SK-N-SH (cell line): ENCODE results near the gene AEBP1. TPM values are rescaled to one million over a fixed set of nuclear protein-coding genes. Genes with fewer than 3 reads are reported as not detected.

ENCODE experiments used
- CTCF ChIA-PET: fragments of 300-600, 350-600 bp; formaldehyde crosslinking; extraction: SDS; loops from one replicate; lab custom pipeline; 2021; lab: Yijun Ruan, JAX
- POLR2A ChIA-PET: fragments of 350-600 bp; sonication (Branson Sonifier 250); formaldehyde crosslinking; extraction: SDS; loops from one replicate; lab custom pipeline; 2020; ENCODE audit warnings: antibody characterized with exemption, inconsistent platforms; lab: Yijun Ruan, JAX
- DNase-seq: peaks from one replicate; pipeline ENCODE4 v3.0.0; 2012
- H2AFZ ChIP-seq: fragments of 200-600 bp; sonication (generic); 2 replicates; pipeline ENCODE4 v1.8.1; 2016; ENCODE audit warnings: antibody characterized with exemption, mild to moderate bottlenecking, low read depth
- H3F3A ChIP-seq: fragments of 200-600 bp; sonication (generic); replicated peaks from 2 replicates; pipeline ENCODE3; 2016; ENCODE audit warnings: antibody characterized with exemption, mild to moderate bottlenecking; ENCODE audit not compliant: insufficient read depth
- H3K27ac ChIP-seq, 2 experiments: fragments of 200-500 bp in 1 of 2; fragments of 200-600 bp in 1 of 2; sonication (Bioruptor generic) in 1 of 2; sonication (generic), shearing (Covaris generic) in 1 of 2; 2 replicates each; pipeline versions ENCODE4 v1.5.1 to v1.6.1; 2014 to 2016; ENCODE audit warnings: low read depth in 2 of 2, inconsistent platforms in 1 of 2, low read length in 1 of 2, mild to moderate bottlenecking in 1 of 2, mixed read lengths in 1 of 2
- H3K27me3 ChIP-seq: fragments of 200-600 bp; sonication (generic), shearing (Covaris generic); 2 replicates; pipeline ENCODE4 v1.6.1; 2016; ENCODE audit warnings: mixed run types; ENCODE audit not compliant: insufficient read depth
- H3K36me3 ChIP-seq, 2 experiments: fragments of 200-500 bp in 1 of 2; fragments of 200-600 bp in 1 of 2; sonication (Bioruptor generic) in 1 of 2; sonication (generic) in 1 of 2; replicated peaks in 1 of 2; 2 replicates each; pipeline versions ENCODE3 to v1.5.1; 2014 to 2016; ENCODE audit warnings: low read length in 1 of 2, mild to moderate bottlenecking in 1 of 2; ENCODE audit not compliant: insufficient read depth in 2 of 2, control insufficient read depth in 1 of 2
- H3K4me1 ChIP-seq, 2 experiments: fragments of 200-500 bp in 1 of 2; fragments of 200-600 bp in 1 of 2; sonication (Bioruptor generic) in 1 of 2; sonication (generic), shearing (Covaris generic) in 1 of 2; 2 replicates each; pipeline versions ENCODE4 v1.5.1 to v1.6.1; 2014 to 2016; ENCODE audit warnings: low read depth in 1 of 2, low read length in 1 of 2, mixed run types in 1 of 2; ENCODE audit not compliant: insufficient read depth in 2 of 2, control insufficient read depth in 1 of 2
- H3K4me2 ChIP-seq: fragments of 200-600 bp; sonication (generic), shearing (Covaris generic); 2 replicates; pipeline ENCODE4 v1.6.1; 2017; ENCODE audit warnings: mixed run types
- H3K4me3 ChIP-seq, 2 experiments: fragments of 200-500 bp in 1 of 2; fragments of 200-600 bp in 1 of 2; sonication (Bioruptor generic) in 1 of 2; sonication (generic), shearing (Covaris generic) in 1 of 2; 2 replicates each; pipeline versions ENCODE4 v1.5.1 to v1.8.1; 2014 to 2016; ENCODE audit warnings: low read depth in 2 of 2, inconsistent platforms in 1 of 2, low read length in 1 of 2, mild to moderate bottlenecking in 1 of 2, mixed read lengths in 1 of 2, moderate library complexity in 1 of 2
- H3K79me2 ChIP-seq: fragments of 200-600 bp; sonication (generic); 2 replicates; pipeline ENCODE4 v1.8.1; 2017; ENCODE audit warnings: mild to moderate bottlenecking; ENCODE audit not compliant: insufficient read depth
- H3K9ac ChIP-seq: fragments of 200-600 bp; sonication (generic); 2 replicates; pipeline ENCODE4 v1.6.1; 2017; ENCODE audit warnings: mixed run types
- H3K9me2 ChIP-seq: fragments of 200-600 bp; sonication (generic); 2 replicates; pipeline ENCODE4 v1.6.1; 2017; ENCODE audit warnings: mixed run types
- H3K9me3 ChIP-seq: fragments of 200-600 bp; sonication (generic); 2 replicates; pipeline ENCODE4 v1.6.1; 2017; ENCODE audit warnings: mixed run types, mild to moderate bottlenecking, moderate library complexity
- H4K20me1 ChIP-seq: fragments of 200-600 bp; sonication (generic); 2 replicates; pipeline ENCODE4 v1.6.1; 2017; ENCODE audit warnings: mild to moderate bottlenecking, mixed run types; ENCODE audit not compliant: insufficient read depth
- CTCF ChIP-seq: fragments of 200-600 bp; sonication (generic); IDR thresholded peaks from 2 replicates; pipeline ENCODE4 v1.6.1; 2017; ENCODE audit warnings: antibody characterized with exemption, mild to moderate bottlenecking, moderate library complexity
- ELF1 ChIP-seq: IDR thresholded peaks from 2 replicates; pipeline ENCODE4 v1.4.0; 2012
- MEF2A ChIP-seq: IDR thresholded peaks from 2 replicates; pipeline ENCODE4 v1.4.0; 2012; ENCODE audit warnings: low read depth, borderline replicate concordance
- MXI1 ChIP-seq: IDR thresholded peaks from 2 replicates; pipeline ENCODE4 v1.6.1; 2012; ENCODE audit warnings: mild to moderate bottlenecking, low read depth, low read length, improper control_type of control experiment
- PBX3 ChIP-seq: IDR thresholded peaks from 2 replicates; pipeline ENCODE4; 2012
- REST ChIP-seq: IDR thresholded peaks from 2 replicates; pipeline ENCODE4 v1.6.1; 2012; ENCODE audit warnings: mild to moderate bottlenecking, low read depth, low read length, moderate library complexity
- RFX5 ChIP-seq: IDR thresholded peaks from 2 replicates; pipeline ENCODE4 v1.6.1; 2012; ENCODE audit warnings: mild to moderate bottlenecking, improper control_type of control experiment, low read length
- SIN3A ChIP-seq: IDR thresholded peaks from 2 replicates; pipeline ENCODE4 v1.6.1; 2012; ENCODE audit warnings: low read depth, mild to moderate bottlenecking, low read length, moderate library complexity, borderline replicate concordance
- TCF12 ChIP-seq: IDR thresholded peaks from 2 replicates; pipeline ENCODE4 v1.4.0; 2012
- USF1 ChIP-seq: IDR thresholded peaks from 2 replicates; pipeline ENCODE4 v1.4.0; 2012; ENCODE audit warnings: low read depth, borderline replicate concordance
- WGBS: methylation state at CpG from one replicate; pipeline ENCODE4 v1.1.6; 2017; ENCODE audit warnings: low lambda C conversion rate; 5-methylcytosine and 5-hydroxymethylcytosine counted together
- polyA plus RNA-seq, 3 experiments: library from polyadenylated mRNA; depleted of rRNA; stranded (reverse); fragments of >200 nt; gene quantifications; 2 replicates each; pipeline ENCODE4 v1.2.3, GENCODE V29; 2012

AEBP1 gene
- polyA plus RNA-seq, 1 of the 3 experiments (the other 2 are of a cell fraction): 105 TPM

GRCh38 chr7:44099669-44100068, 4.5 kb upstream of the AEBP1 start (continued):
- TF ChIP-seq REST (no peak), MXI1 (no peak), SIN3A (no peak), RFX5 (no peak), MEF2A (no peak), ELF1 (no peak), PBX3 (no peak)

GRCh38 chr7:44100458-44101302, 3.5 kb upstream of the AEBP1 start:
- no peaks in the 10 kb centered on the region for H3K36me3 ChIP-seq
- peaks cover 15% of the 10 kb centered on the region for H3K79me2 ChIP-seq
- 65% methylated on average over 9 of the region's 10 CpGs for WGBS
- no peak overlapping the region for H3K4me2 ChIP-seq
- no peaks in the 10 kb centered on the region for H4K20me1 ChIP-seq
- no peaks in the 10 kb centered on the region for H3K9me3 ChIP-seq
- H2AFZ ChIP-seq: peak overlapping the region; percentile 96
- no peak overlapping the region for H3K4me3 ChIP-seq
- TF ChIP-seq CTCF (no peak), USF1 (peak; percentile 49; the same call in 1 of the 2 replicates), TCF12 (peak; percentile 30; the same call in 1 of the 2 replicates)
- no peaks in the 10 kb centered on the region for H3K27me3 ChIP-seq
- H3K9ac ChIP-seq: peak overlapping the region; percentile 25; the same call in 1 of the 2 replicates
- DNase-seq: peak; percentile 50
- no peaks in the 10 kb centered on the region for H3K9me2 ChIP-seq
- H3F3A ChIP-seq: peaks cover 42% of the 10 kb centered on the region
- H3K4me1 ChIP-seq: peaks cover 24 to 39% of the 10 kb centered on the region in 2 experiments; a peak in 2 of 4 replicates
- CTCF ChIA-PET: interaction anchor here (1.1 to 1.4 kb wide), 2 partner anchors 10 to 15 kb away, joined by 3 read pairs; no protein-coding TSS in a partner anchor
- POLR2A ChIA-PET: interaction anchor here (0.6 to 1.1 kb wide), 2 partner anchors 10 to 11 kb away, joined by 3 to 6 read pairs; no protein-coding TSS in a partner anchor
- peak overlapping the region; percentile 1 to 93; a peak in 3 of 4 replicates for H3K27ac ChIP-seq
